A673 (cell line): Measurements from ENCODE around the gene TAOK3. TPM values are rescaled to one million over a fixed set of nuclear protein-coding genes. Genes with fewer than 3 reads are reported as not detected.

ENCODE experiments used
- Bru-seq: library from RNA; stranded (reverse); fragments of 400-500 nt; gene quantifications from one replicate; lab custom pipeline; 2021; lab: Mats Ljungman, UMichigan
- BruChase-seq, 2 experiments: library from RNA; stranded (reverse); fragments of 400-500 nt; gene quantifications; one replicate each; lab custom pipeline; 2021; lab: Mats Ljungman, UMichigan
- BruUV-seq: library from RNA; stranded (reverse); fragments of 400-500 nt; replicated peaks from 2 replicates; lab custom pipeline; 2021; lab: Mats Ljungman, UMichigan
- CTCF ChIA-PET: fragments of 300-600 bp; sonication (Branson Sonifier 250); formaldehyde crosslinking; loops from one replicate; lab custom pipeline; 2022; ENCODE audit warnings: antibody characterized with exemption; lab: Charles Lee
- POLR2A ChIA-PET: fragments of 300-600 bp; sonication (Branson Sonifier 250); formaldehyde crosslinking; loops from one replicate; lab custom pipeline; 2022; ENCODE audit warnings: antibody characterized with exemption; ENCODE audit not compliant: low non-redundant PET; lab: Charles Lee
- DNase-seq: peaks from one replicate; pipeline ENCODE4 v3.0.0-alpha.2; 2015; ENCODE audit warnings: low spot score
- H3K27ac ChIP-seq: fragments of 200-600 bp; sonication (generic); 2 replicates; pipeline ENCODE4 v1.5.1; 2016; ENCODE audit warnings: mixed run types, low read depth, mild to moderate bottlenecking, mixed read lengths, antibody characterized with exemption, low read length; ENCODE audit not compliant: poor library complexity, severe bottlenecking
- H3K27me3 ChIP-seq: fragments of 200-600 bp; sonication (generic); replicated peaks from 2 replicates; pipeline ENCODE4 v1.6.1; 2017; ENCODE audit warnings: mixed run types, low read depth, mild to moderate bottlenecking, mixed read lengths, antibody characterized with exemption, low read length; ENCODE audit not compliant: insufficient read depth, poor library complexity
- H3K36me3 ChIP-seq: fragments of 200-600 bp; sonication (generic); 2 replicates; pipeline ENCODE4 v1.6.1; 2016; ENCODE audit warnings: mixed run types, mild to moderate bottlenecking, mixed read lengths, antibody characterized with exemption, low read length; ENCODE audit not compliant: insufficient read depth, poor library complexity, severe bottlenecking
- H3K4me1 ChIP-seq: fragments of 200-600 bp; sonication (generic); 2 replicates; pipeline ENCODE4 v1.6.1; 2017; ENCODE audit warnings: mixed run types, mild to moderate bottlenecking, mixed read lengths, antibody characterized with exemption, low read length; ENCODE audit not compliant: insufficient read depth, poor library complexity, severe bottlenecking
- H3K4me3 ChIP-seq: fragments of 200-600 bp; sonication (generic); 2 replicates; pipeline ENCODE4 v1.5.1; 2016; ENCODE audit warnings: low read depth, mixed run types, mild to moderate bottlenecking, mixed read lengths, low read length; ENCODE audit not compliant: poor library complexity, severe bottlenecking
- H3K9me3 ChIP-seq: fragments of 200-600 bp; sonication (generic); 2 replicates; pipeline ENCODE4 v1.6.1; 2016; ENCODE audit warnings: mixed run types, low read depth, mild to moderate bottlenecking, mixed read lengths, antibody characterized with exemption, low read length; ENCODE audit not compliant: poor library complexity, severe bottlenecking
- EZH2 ChIP-seq: fragments of 200-600 bp; sonication (generic); IDR thresholded peaks from 2 replicates; pipeline ENCODE4 v1.6.1; 2017; ENCODE audit warnings: borderline replicate concordance, low read depth, mild to moderate bottlenecking, mixed read lengths, antibody characterized with exemption, low read length; ENCODE audit not compliant: poor library complexity, severe bottlenecking
- intact Hi-C: fragments of 100-400 bp; cut with micrococcal nuclease; formaldehyde crosslinking; loops from one replicate; pipeline ENCODE4 v1.10.0; 2022; ENCODE audit not compliant: unreplicated experiment
- long read RNA-seq: library from polyadenylated mRNA; stranded (forward); transcript quantifications from one replicate; pipeline ENCODE4 v2.0.0, GENCODE V29; 2022
- total RNA-seq: library from RNA; stranded (reverse); gene quantifications from 2 replicates; pipeline ENCODE4 v1.2.3, GENCODE V29; 2021
- TF ChIP-seq, protein P1 (sequence below): fragments of 300-800, 200-600 bp; sonication (generic); conservative IDR thresholded peaks from 2 replicates; pipeline ENCODE4 v1.5.1; 2017; ENCODE audit warnings: low read depth, mild to moderate bottlenecking, antibody characterized with exemption, low read length, moderate library complexity, mixed read lengths

Gene TAOK3
- total RNA-seq (46.6 and 48.9 TPM in 2 replicates), Bru-seq, nascent RNA (percentile 83 among the genes with signal in this experiment), BruChase-seq, experiment 1, labeled RNA remaining after a 2-hour chase (percentile 73 among the genes with signal in this experiment), BruChase-seq, experiment 2, labeled RNA remaining after a 6-hour chase (percentile 79 among the genes with signal in this experiment)
- long read RNA-seq, full-length matches to known transcripts = 19 of 74 reads
- long read RNA-seq, partial matches to known transcripts = 15 of 74 reads
- long read RNA-seq, other reads (novel, unspliced or antisense) = 40 of 74 reads

DNA sequence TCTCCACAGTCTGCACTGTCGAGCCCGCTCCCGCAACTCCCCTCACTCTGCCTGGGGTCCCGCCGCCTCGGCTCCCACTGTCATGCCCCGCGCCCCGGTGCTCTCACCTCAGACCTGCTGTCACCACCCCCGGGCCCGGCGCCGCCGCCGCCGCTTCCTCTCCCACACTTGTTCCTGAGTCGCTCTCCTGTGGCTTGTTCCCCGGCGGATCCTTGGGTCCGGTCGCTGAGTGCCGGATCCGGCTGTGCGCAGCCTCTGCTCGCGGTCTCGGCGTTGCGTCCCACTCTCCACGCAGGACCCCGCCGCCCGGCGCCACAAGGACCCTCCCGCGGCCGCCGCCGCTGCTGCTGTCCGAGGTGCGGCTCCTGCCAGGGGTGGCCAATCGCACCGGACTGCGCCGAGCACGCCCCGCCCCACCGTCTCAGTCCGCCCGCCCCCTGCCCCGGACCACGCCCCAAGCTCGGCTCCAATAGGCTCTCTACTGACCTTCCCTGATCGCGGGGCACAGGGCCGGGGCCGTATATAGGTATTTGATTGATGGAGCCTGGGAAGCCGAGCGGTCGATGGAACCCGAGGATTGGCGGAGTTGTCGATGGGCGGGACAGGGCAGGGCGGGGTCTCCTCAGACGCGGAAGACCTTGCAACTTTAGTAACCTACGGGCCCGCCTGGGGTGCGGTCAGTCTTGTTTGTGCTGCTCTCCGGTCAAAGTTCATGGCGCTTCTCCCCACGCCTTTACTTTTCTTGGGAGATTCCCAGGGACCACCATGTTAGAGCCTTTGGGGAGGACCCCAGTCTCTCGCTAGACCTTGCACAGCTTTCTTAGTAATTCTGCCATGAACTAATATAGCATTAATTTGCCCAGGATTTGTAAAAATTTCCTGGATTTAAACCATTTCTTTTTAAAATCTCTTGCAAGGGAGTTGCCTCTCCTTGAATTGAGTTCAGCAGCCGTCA, at the start of gene TAOK3:
Gene TAOK3 (minus strand): TSS at position 367 of the 955 bp plus-strand sequence. CDS start 117,340 bp downstream, outside the sequence.
- ChIA-PET CTCF (interaction anchor here (0.6 kb wide), 2 partner anchors 16 to 318 kb away, joined by 3 to 5 read pairs; no protein-coding TSS in a partner anchor), POLR2A (no interaction called here)
- BruUV-seq = no TSS peak
- peak within 1 kb of the TSS; percentile 43 for H3K27ac ChIP-seq
- H3K27me3 ChIP-seq = no peaks in the 10 kb centered on the region
- intact Hi-C loops = no loop called here
- H3K4me1 ChIP-seq = peaks cover 25% of the 10 kb centered on the region
- DNase-seq = peak; percentile 99
- H3K36me3 ChIP-seq = no peaks in the 10 kb centered on the region
- H3K4me3 ChIP-seq = peak within 1 kb of the TSS; percentile 85
- TF ChIP-seq EZH2 = no peak
- no peaks in the 10 kb centered on the region for H3K9me3 ChIP-seq

DNA sequence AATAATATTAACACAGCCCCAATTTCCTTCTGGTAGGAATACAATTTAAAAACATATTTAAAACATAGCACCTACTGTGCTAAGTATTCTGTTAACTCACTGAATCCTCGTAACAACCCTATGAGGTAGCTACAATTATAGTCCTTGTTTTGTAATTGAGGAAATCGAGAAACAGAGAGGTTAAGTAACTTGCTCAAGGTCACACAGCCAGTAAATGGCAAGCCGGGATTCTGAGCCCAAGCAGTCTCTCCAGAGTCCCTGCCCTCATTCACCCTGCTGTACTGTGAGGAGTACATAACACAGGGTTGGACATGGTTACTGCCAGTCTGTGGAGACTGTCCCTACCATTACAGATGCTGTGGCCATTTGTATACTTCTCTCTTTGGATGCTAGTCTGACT, 48.0 kb upstream of the TAOK3 start:
- TF ChIP-seq, protein P1, sequence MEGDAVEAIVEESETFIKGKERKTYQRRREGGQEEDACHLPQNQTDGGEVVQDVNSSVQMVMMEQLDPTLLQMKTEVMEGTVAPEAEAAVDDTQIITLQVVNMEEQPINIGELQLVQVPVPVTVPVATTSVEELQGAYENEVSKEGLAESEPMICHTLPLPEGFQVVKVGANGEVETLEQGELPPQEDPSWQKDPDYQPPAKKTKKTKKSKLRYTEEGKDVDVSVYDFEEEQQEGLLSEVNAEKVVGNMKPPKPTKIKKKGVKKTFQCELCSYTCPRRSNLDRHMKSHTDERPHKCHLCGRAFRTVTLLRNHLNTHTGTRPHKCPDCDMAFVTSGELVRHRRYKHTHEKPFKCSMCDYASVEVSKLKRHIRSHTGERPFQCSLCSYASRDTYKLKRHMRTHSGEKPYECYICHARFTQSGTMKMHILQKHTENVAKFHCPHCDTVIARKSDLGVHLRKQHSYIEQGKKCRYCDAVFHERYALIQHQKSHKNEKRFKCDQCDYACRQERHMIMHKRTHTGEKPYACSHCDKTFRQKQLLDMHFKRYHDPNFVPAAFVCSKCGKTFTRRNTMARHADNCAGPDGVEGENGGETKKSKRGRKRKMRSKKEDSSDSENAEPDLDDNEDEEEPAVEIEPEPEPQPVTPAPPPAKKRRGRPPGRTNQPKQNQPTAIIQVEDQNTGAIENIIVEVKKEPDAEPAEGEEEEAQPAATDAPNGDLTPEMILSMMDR = no peak
- TF ChIP-seq EZH2 = no peak
- Histone ChIP-seq H3K27ac (no peak overlapping the region), H3K9me3 (no peaks in the 10 kb centered on the region), H3K27me3 (no peaks in the 10 kb centered on the region), H3K4me3 (no peak overlapping the region), H3K36me3 (peaks cover 4% of the 10 kb centered on the region), H3K4me1 (no peaks in the 10 kb centered on the region)
- no peak for DNase-seq
- intact Hi-C loops = no loop called here
- POLR2A ChIA-PET = no interaction called here
- CTCF ChIA-PET = no interaction called here
- BruUV-seq = no TSS peak

DNA sequence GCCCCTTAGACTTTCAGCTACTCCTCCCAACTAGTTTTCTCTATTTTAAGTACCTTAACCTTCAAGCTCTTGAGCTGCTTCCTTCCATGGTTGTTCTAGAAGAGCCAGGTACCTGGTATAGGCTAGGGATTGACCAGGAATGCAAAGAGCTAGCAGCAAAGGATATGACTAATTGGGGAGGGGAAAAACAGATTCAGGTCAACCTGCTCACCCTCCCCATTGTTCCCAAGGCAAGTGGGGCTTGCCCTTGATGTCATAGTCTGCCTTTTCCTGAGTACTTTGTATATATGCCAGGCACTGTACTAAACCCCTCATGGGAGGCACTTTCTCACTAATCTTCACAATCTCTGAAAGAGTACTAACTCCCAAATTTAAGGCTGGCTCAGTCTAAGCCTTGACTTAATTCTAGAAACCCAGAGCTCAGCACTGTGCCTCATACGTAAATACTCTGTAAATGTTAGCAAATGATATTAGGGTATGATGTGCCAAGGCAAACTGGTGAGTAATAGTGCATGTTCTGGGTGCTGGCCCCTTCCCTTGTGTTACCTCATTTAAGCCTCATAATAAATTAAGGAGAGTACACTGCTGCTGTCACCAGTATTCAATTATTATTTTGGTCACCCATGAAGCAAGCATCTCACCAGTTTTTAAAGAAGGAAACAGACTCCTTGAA, 45.8 kb upstream of the TAOK3 start:
- intact Hi-C loops = no loop called here
- Histone ChIP-seq H3K27me3 (no peaks in the 10 kb centered on the region), H3K4me3 (no peak overlapping the region), H3K9me3 (no peaks in the 10 kb centered on the region), H3K4me1 (no peaks in the 10 kb centered on the region), H3K27ac (no peak overlapping the region), H3K36me3 (peaks cover 19% of the 10 kb centered on the region)
- CTCF ChIA-PET = no interaction called here
- TF ChIP-seq, protein P1 = no peak
- TF ChIP-seq EZH2 = no peak
- POLR2A ChIA-PET = no interaction called here
- no TSS peak for BruUV-seq
- DNase-seq = no peak
